Loucy (cell line): Measurements from ENCODE around the gene ZFR.

ENCODE experiments used
- H2AFZ ChIP-seq: fragments of 200-600 bp; sonication (generic); 2 replicates; pipeline ENCODE4 v1.6.0; 2016; ENCODE audit warnings: antibody characterized with exemption, mild to moderate bottlenecking, low read length, moderate library complexity
- H3F3A ChIP-seq: fragments of 200-600 bp; 2 replicates; pipeline ENCODE4 v1.6.0; 2016; ENCODE audit warnings: antibody characterized with exemption, low read depth, mild to moderate bottlenecking
- H3K27me3 ChIP-seq: fragments of 200-600 bp; sonication (generic); 2 replicates; pipeline ENCODE4 v1.6.1; 2014; ENCODE audit warnings: low read length, mild to moderate bottlenecking; ENCODE audit not compliant: insufficient read depth, poor library complexity, severe bottlenecking
- H3K36me3 ChIP-seq: fragments of 200-600 bp; sonication (generic); 2 replicates; pipeline ENCODE4 v1.6.1; 2016; ENCODE audit warnings: low read length; ENCODE audit not compliant: insufficient read depth
- H3K4me1 ChIP-seq: fragments of 200-600 bp; sonication (generic); 2 replicates; pipeline ENCODE4 v1.5.1; 2014; ENCODE audit warnings: low read length, mild to moderate bottlenecking; ENCODE audit not compliant: insufficient read depth, poor library complexity, severe bottlenecking
- H3K4me2 ChIP-seq: fragments of 200-600 bp; sonication (generic); 2 replicates; pipeline ENCODE4 v1.6.0; 2014; ENCODE audit warnings: antibody characterized with exemption, low read length, low read depth, mild to moderate bottlenecking; ENCODE audit not compliant: poor library complexity, severe bottlenecking
- H3K4me3 ChIP-seq: fragments of 200-600 bp; sonication (generic); 2 replicates; pipeline ENCODE4 v1.5.1; 2014; ENCODE audit warnings: low read length, mild to moderate bottlenecking, mixed read lengths; ENCODE audit not compliant: poor library complexity, severe bottlenecking
- H3K79me2 ChIP-seq: fragments of 200-600 bp; sonication (generic); 2 replicates; pipeline ENCODE4 v1.6.1; 2014; ENCODE audit warnings: low read length; ENCODE audit not compliant: insufficient read depth
- H3K9ac ChIP-seq: fragments of 200-600 bp; sonication (generic); 2 replicates; pipeline ENCODE4 v1.6.0; 2014; ENCODE audit warnings: mild to moderate bottlenecking, low read depth, low read length, moderate library complexity; ENCODE audit not compliant: poor library complexity, severe bottlenecking
- H3K9me2 ChIP-seq: fragments of 200-600 bp; sonication (generic); replicated peaks from 2 replicates; pipeline ENCODE4 v1.6.1; 2016; ENCODE audit warnings: low read depth, low read length, mixed read lengths
- H3K9me3 ChIP-seq: fragments of 200-600 bp; sonication (generic); 2 replicates; pipeline ENCODE4 v1.6.1; 2014; ENCODE audit warnings: mild to moderate bottlenecking, antibody characterized with exemption, low read length, low read depth; ENCODE audit not compliant: insufficient read depth
- H4K20me1 ChIP-seq: fragments of 200-600 bp; sonication (generic); 2 replicates; pipeline ENCODE4 v1.6.0; 2014; ENCODE audit warnings: antibody characterized with exemption, low read length, mild to moderate bottlenecking; ENCODE audit not compliant: insufficient read depth, poor library complexity, severe bottlenecking
- EZH2phosphoT487 ChIP-seq: fragments of 200-600 bp; IDR thresholded peaks from 2 replicates; pipeline ENCODE4 v1.6.1; 2018; ENCODE audit warnings: antibody characterized with exemption, mild to moderate bottlenecking, moderate library complexity, borderline replicate concordance
- TF ChIP-seq, protein P1 (sequence below): fragments of 200-600 bp; sonication (generic); conservative IDR thresholded peaks from 2 replicates; pipeline ENCODE4 v1.5.1; 2014; ENCODE audit warnings: mild to moderate bottlenecking, antibody characterized with exemption, low read length

ZFR gene

DNA sequence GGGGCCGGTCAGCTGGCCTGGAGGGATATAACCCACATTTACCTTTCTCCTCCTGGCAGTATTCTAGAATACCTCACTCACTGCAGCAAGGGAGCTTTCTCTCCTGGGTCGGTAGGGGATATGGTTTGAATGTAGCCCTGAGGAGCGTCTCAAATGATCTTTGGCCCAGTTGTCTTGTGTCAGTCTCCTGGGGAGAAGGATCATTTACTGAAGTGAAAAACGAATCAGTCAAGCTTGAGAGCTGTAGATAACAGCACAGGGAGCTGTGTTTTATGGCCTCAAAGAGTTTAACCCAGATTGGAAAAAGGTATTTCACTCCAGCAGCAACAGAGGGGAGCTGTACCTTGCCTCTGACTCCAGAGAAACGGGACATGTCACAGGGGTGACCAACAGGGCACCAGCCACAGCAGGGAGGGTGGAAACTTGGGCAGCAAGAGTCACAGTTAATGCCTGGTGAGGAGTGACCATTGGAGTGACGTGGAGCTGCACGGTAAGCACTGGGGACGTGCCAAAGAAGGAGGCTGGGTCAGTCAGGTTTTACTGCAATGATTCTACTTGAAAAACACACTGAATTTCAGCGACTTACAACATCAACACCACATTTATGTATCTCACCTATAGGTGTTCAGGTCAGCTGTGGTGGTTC, 29.8 kb upstream of the ZFR start:
- TF ChIP-seq, protein P1, sequence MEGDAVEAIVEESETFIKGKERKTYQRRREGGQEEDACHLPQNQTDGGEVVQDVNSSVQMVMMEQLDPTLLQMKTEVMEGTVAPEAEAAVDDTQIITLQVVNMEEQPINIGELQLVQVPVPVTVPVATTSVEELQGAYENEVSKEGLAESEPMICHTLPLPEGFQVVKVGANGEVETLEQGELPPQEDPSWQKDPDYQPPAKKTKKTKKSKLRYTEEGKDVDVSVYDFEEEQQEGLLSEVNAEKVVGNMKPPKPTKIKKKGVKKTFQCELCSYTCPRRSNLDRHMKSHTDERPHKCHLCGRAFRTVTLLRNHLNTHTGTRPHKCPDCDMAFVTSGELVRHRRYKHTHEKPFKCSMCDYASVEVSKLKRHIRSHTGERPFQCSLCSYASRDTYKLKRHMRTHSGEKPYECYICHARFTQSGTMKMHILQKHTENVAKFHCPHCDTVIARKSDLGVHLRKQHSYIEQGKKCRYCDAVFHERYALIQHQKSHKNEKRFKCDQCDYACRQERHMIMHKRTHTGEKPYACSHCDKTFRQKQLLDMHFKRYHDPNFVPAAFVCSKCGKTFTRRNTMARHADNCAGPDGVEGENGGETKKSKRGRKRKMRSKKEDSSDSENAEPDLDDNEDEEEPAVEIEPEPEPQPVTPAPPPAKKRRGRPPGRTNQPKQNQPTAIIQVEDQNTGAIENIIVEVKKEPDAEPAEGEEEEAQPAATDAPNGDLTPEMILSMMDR: no peak
- TF ChIP-seq EZH2phosphoT487: no peak
- Histone ChIP-seq H3K9me2 (no peaks in the 10 kb centered on the region), H4K20me1 (no peaks in the 10 kb centered on the region), H3K4me3 (no peak overlapping the region), H3F3A (no peaks in the 10 kb centered on the region), H3K4me2 (no peak overlapping the region), H3K27me3 (no peaks in the 10 kb centered on the region), H3K36me3 (no peaks in the 10 kb centered on the region), H3K9me3 (no peaks in the 10 kb centered on the region), H3K79me2 (no peaks in the 10 kb centered on the region), H3K4me1 (no peaks in the 10 kb centered on the region), H2AFZ (no peak overlapping the region), H3K9ac (no peak overlapping the region)

GRCh38 chr5:32473072-32473471, 28.5 kb upstream of the ZFR start:
- Histone ChIP-seq H3K9ac (no peak overlapping the region), H2AFZ (no peak overlapping the region), H3K79me2 (no peaks in the 10 kb centered on the region), H3K4me1 (no peaks in the 10 kb centered on the region), H3K4me3 (no peak overlapping the region), H3F3A (no peaks in the 10 kb centered on the region), H3K9me3 (no peaks in the 10 kb centered on the region), H3K4me2 (no peak overlapping the region), H3K36me3 (no peaks in the 10 kb centered on the region), H3K27me3 (no peaks in the 10 kb centered on the region), H3K9me2 (no peaks in the 10 kb centered on the region), H4K20me1 (no peaks in the 10 kb centered on the region)
- TF ChIP-seq, protein P1: no peak
- TF ChIP-seq EZH2phosphoT487: no peak

DNA sequence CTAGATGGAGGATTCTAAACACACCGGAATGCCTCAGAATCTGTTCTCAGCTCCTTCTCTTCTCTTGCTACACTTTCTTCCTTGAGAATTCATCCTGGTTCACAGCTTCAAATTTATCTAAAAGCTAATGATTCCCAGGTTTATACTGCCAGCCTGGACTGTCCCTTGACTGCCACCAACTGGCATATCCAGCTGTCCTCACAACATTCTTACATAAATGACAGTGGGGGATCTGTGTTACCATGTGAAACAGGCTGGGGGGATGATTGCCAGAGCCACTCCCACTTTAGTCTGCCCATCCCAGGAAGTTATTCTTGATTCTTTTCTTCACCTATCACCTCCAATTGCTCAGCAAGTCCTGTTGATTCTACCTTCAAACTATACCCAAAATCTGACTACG, 27.2 kb upstream of the ZFR start:
- no peak overlapping the region for H3K4me3 ChIP-seq
- H3K9ac ChIP-seq: no peak overlapping the region
- no peaks in the 10 kb centered on the region for H3K9me3 ChIP-seq
- no peaks in the 10 kb centered on the region for H3K4me1 ChIP-seq
- H3K36me3 ChIP-seq: no peaks in the 10 kb centered on the region
- no peaks in the 10 kb centered on the region for H3F3A ChIP-seq
- no peaks in the 10 kb centered on the region for H4K20me1 ChIP-seq
- H3K4me2 ChIP-seq: no peak overlapping the region
- H3K27me3 ChIP-seq: no peaks in the 10 kb centered on the region
- no peaks in the 10 kb centered on the region for H3K79me2 ChIP-seq
- TF ChIP-seq, protein P1: peak; percentile 50
- TF ChIP-seq EZH2phosphoT487: no peak
- H2AFZ ChIP-seq: no peak overlapping the region
- no peaks in the 10 kb centered on the region for H3K9me2 ChIP-seq
